Transverse colon (tissue), 4 donors: ENCODE measurements around the gene BCL6B. TPM values are rescaled to one million over a fixed set of nuclear protein-coding genes. Genes with fewer than 3 reads are reported as not detected.
A peak's percentile ranks its signal among the peaks of the same experiment; 100 is the strongest.
"Not testable (repeated sequence)": the region's sequence is repeated elsewhere in the genome, so short reads cannot be mapped to it uniquely, and the experiment has no call there.

Source experiments
- DNase-seq: peaks from one replicate; pipeline ENCODE4 v3.0.0-alpha.2; 2019
- H3K27ac ChIP-seq, 4 donors: fragments of 200-600 bp; sonication (generic); 2 replicates each; pipeline ENCODE4 v1.5.1; 2016 to 2018; ENCODE audit warnings: inconsistent platforms in 4 of 4
- H3K27me3 ChIP-seq: fragments of 200-600 bp; sonication (generic); 2 replicates; pipeline ENCODE4 v1.5.1; 2017; ENCODE audit warnings: inconsistent platforms
- H3K36me3 ChIP-seq, 4 donors: fragments of 200-600 bp; sonication (generic); 2 replicates each; pipeline ENCODE4 v1.5.1; 2017 to 2019; ENCODE audit warnings: inconsistent platforms in 4 of 4
- H3K4me1 ChIP-seq, 4 donors: fragments of 200-600 bp; sonication (generic); 2 replicates each; pipeline ENCODE4 v1.5.1; 2017 to 2020; ENCODE audit warnings: inconsistent platforms in 4 of 4
- H3K4me3 ChIP-seq, 4 donors: fragments of 200-600 bp; sonication (generic); 1 replicate in 1 of 4; 2 replicates in 3 of 4; pipeline versions ENCODE4 v1.5.1 to v1.6.1; 2017 to 2019; ENCODE audit warnings: inconsistent platforms in 4 of 4
- H3K9me3 ChIP-seq, 2 donors: fragments of 200-600 bp; sonication (generic); 2 replicates each; pipeline ENCODE4 v1.5.1; 2017 to 2019; ENCODE audit warnings: inconsistent platforms in 2 of 2
- EP300 ChIP-seq: sonication (generic); formaldehyde crosslinking; IDR thresholded peaks from one replicate; pipeline ENCODE4 v1.6.1; 2017; ENCODE audit warnings: antibody characterized with exemption, low read depth
- POLR2A ChIP-seq: fragments of 450-650 bp; IDR thresholded peaks from one replicate; pipeline ENCODE4 v1.6.1; 2016; ENCODE audit warnings: antibody characterized with exemption, mild to moderate bottlenecking, moderate library complexity
- POLR2AphosphoS5 ChIP-seq, 3 donors: sonication (generic); formaldehyde crosslinking; IDR thresholded peaks; one replicate each; pipeline ENCODE4 v1.6.1; 2016; ENCODE audit warnings: antibody characterized with exemption in 3 of 3
- WGBS, 2 donors: methylation state at CpG; one replicate each; pipeline ENCODE4 v1.1.5; 2018; ENCODE audit warnings: low coverage in 1 of 2; 5-methylcytosine and 5-hydroxymethylcytosine counted together
- in situ Hi-C, 4 donors: fragments of 200-750 bp; cut with MboI; loops; one replicate each; pipeline versions ENCODE4 v1.15.0 to v1.15.1; 2017; ENCODE audit warnings: low sequenced_read_pairs in 3 of 4, low pct_ligation_motif_present in 1 of 4, low pct_unique_long_range_greater_than_20kb in 1 of 4
- intact Hi-C: fragments of 100-400 bp; cut with DNase I; formaldehyde crosslinking; loops from one replicate; pipeline ENCODE4 v1.15.1; 2023; ENCODE audit warnings: low total_unique reads
- total RNA-seq, 4 donors: library from RNA; depleted of rRNA; stranded (reverse); fragments of >200 nt; gene quantifications; one replicate each; pipeline ENCODE4 v1.1.0, GENCODE V29; 2016
- TF ChIP-seq, protein P1 (sequence below), 5 experiments: fragments of 200-600 bp in 3 of 5; fragments of 450-650 bp in 2 of 5; sonication (generic) in 3 of 5; IDR thresholded peaks; 1 replicate in 2 of 5; 2 replicates in 3 of 5; pipeline ENCODE4 v1.5.1; 2016 to 2017; ENCODE audit warnings: antibody characterized with exemption in 5 of 5, inconsistent platforms in 3 of 5, mild to moderate bottlenecking in 2 of 5, moderate library complexity in 1 of 5

The BCL6B gene, protein sequence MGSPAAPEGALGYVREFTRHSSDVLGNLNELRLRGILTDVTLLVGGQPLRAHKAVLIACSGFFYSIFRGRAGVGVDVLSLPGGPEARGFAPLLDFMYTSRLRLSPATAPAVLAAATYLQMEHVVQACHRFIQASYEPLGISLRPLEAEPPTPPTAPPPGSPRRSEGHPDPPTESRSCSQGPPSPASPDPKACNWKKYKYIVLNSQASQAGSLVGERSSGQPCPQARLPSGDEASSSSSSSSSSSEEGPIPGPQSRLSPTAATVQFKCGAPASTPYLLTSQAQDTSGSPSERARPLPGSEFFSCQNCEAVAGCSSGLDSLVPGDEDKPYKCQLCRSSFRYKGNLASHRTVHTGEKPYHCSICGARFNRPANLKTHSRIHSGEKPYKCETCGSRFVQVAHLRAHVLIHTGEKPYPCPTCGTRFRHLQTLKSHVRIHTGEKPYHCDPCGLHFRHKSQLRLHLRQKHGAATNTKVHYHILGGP
- total RNA-seq: 1 to 10 TPM in 1 of 4 donors, under 1 TPM in 2, not detected in 1; 0.32 to 1.8 (median 0.82) TPM

DNA sequence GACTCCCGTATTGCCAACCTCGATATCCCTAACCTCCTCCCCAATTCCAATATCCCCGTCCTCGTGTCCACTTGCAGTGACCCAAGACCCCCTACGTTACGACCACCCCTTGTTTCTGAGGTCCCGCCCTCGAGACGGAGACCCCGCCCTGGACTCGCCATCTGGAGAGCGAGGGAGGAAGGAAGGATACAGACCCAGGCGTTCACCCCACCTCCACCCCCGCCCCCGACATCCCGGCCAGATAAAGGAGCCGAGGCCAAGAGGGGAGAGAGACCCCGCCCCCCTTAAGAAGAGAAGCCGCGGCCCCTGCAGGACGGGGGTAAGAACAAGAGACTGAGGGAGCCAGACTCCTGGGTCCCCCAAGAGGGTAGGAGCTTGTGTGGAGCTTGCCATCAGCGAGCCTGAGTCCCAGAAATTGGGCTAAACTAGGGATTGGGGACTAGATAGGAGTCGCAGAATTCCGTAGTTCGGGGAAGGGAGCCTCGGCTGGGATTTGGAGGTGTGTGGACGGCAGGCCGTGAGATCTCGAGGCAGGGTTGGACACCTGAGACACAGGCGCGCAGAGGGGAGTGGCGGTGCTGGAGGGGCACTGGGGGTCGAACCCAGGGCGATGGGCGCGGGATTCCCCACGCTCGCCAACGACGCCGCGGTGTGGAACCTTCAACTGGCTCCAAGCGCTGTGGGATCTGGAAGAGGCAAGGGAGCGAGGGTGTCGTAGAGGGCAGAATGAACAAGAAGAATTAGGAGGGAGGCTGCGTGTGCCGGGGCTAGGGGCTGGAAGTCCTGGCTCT, at the start of gene BCL6B:
BCL6B (plus strand) TSS at position 270 of the 791 bp plus-strand sequence. CDS start 622 bp downstream, outside the sequence.
- Histone ChIP-seq H3K4me3 (peak within 1 kb of the TSS in 3 of 4 donors; percentile 1 to 31 (median 21)), H3K4me1 (peaks cover 11 to 31% (median 26%) of the 10 kb centered on the region in 4 donors), H3K27me3 (peaks cover 12% of the 10 kb centered on the region), H3K36me3 (no peaks in the 10 kb centered on the region), H3K27ac (peak within 1 kb of the TSS; percentile 56 to 69 (median 66)), H3K9me3 (no peaks in the 10 kb centered on the region)
- TF ChIP-seq, protein P1, sequence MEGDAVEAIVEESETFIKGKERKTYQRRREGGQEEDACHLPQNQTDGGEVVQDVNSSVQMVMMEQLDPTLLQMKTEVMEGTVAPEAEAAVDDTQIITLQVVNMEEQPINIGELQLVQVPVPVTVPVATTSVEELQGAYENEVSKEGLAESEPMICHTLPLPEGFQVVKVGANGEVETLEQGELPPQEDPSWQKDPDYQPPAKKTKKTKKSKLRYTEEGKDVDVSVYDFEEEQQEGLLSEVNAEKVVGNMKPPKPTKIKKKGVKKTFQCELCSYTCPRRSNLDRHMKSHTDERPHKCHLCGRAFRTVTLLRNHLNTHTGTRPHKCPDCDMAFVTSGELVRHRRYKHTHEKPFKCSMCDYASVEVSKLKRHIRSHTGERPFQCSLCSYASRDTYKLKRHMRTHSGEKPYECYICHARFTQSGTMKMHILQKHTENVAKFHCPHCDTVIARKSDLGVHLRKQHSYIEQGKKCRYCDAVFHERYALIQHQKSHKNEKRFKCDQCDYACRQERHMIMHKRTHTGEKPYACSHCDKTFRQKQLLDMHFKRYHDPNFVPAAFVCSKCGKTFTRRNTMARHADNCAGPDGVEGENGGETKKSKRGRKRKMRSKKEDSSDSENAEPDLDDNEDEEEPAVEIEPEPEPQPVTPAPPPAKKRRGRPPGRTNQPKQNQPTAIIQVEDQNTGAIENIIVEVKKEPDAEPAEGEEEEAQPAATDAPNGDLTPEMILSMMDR (IDR thresholded peaks at IDR 0.05): no peak
- TF ChIP-seq POLR2A (no peak), POLR2AphosphoS5 (IDR thresholded peaks at IDR 0.05) (no peak), EP300 (no peak)
- DNase-seq: no peak
- in situ Hi-C loops (loop anchor here in 2 of 4 donors (25.0 kb wide), 2 partner anchors 361 to 386 kb away; partner anchors contain the start of genes C17orf100 (in 1 of the 2), KIAA0753 (in 1 of the 2), MED31 (in 1 of the 2) and TXNDC17 (in 1 of the 2)), intact Hi-C loops (no loop called here)
- 24% methylated on average over 47 of the region's 47 CpGs; no CpG with 5 or more reads in 1 of the 2 donors for WGBS, 2 donors

DNA sequence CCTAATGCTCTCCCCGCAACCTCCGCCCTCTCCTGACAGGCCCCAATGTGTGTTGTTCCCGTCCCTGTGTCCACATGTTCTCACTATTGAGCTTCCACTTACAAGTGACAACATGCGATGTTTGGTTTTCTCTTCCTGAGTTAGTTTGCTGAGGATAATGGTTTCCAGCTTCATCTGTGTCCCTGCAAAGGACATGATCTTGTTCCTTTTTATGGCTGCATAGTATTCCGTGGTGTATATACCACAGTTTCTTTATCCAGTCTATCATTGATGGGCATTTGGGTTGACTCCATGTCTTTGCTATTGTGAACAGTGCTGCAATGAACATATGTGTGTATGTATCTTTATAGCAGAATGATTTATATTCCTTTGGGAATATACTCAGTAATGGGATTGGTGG, 43.4 kb upstream of the BCL6B start:
- DNase-seq, H3K27ac ChIP-seq, H3K27me3 ChIP-seq, in situ Hi-C loops, intact Hi-C loops, H3K36me3 ChIP-seq, H3K4me1 ChIP-seq, H3K4me3 ChIP-seq, H3K9me3 ChIP-seq: not testable (repeated sequence)
- WGBS, 2 donors: 95 to 98% methylated on average over 5 of the region's 5 CpGs

DNA sequence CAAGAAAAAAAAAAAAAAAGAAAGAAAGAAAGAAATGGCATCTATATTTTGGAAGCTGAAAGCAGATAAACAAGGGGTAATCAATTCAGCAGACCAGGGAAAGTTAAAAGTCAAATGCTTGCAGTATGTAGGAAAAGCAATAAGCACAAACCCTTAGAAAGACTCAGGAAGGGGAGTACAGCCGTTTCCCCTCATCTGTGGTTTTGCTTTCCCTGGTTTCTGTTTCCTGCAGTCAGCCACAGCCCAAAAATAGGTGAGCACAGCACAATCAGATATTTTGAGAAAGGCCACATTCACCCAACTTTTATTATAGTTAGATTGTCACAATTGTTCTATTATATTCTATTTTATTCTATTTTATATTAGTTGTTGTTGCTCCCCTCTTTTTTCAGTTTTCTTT, 41.4 kb upstream of the BCL6B start:
- 46 to 71% methylated on average over 1 of the region's 1 CpG for WGBS, 2 donors
- Histone ChIP-seq H3K27ac (no peak overlapping the region), H3K36me3 (no peaks in the 10 kb centered on the region), H3K27me3 (no peaks in the 10 kb centered on the region), H3K4me3 (no peak overlapping the region), H3K9me3 (no peaks in the 10 kb centered on the region), H3K4me1 (no peaks in the 10 kb centered on the region)
- no peak for DNase-seq
- in situ Hi-C loops: loop anchor here in 1 of 4 donors (10.0 kb wide), 1 partner anchor 57 kb away; no protein-coding TSS in a partner anchor
- TF ChIP-seq, protein P1 (IDR thresholded peaks at IDR 0.05): no peak
- TF ChIP-seq POLR2A (no peak), EP300 (no peak), POLR2AphosphoS5 (IDR thresholded peaks at IDR 0.05) (no peak)
- intact Hi-C loops: no loop called here

DNA sequence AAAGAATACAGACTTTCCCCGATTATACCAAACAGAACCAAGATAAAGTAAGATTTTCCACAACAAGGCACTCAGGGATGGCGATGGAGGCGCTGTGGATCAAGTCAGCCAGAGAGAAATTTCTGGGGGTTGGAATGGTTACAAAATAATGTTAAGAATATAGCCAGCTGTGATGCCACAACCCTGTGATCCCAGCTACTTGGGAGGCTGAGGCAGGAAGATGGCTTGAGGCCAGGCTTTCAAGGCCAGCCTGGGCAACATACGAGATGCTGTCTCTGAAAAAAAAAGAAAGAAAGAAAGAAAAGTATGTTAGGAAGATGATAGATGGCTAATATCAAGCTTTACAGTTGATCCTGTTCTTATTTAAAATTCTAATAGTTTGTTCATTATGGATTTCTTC, 37.6 kb upstream of the BCL6B start:
- no peak for DNase-seq
- Histone ChIP-seq H3K9me3 (no peaks in the 10 kb centered on the region), H3K27me3 (no peaks in the 10 kb centered on the region), H3K27ac (no peak overlapping the region), H3K4me1 (no peaks in the 10 kb centered on the region), H3K36me3 (no peaks in the 10 kb centered on the region), H3K4me3 (no peak overlapping the region)
- TF ChIP-seq EP300: no peak
- TF ChIP-seq, protein P1 (IDR thresholded peaks at IDR 0.05): no peak
- TF ChIP-seq POLR2A: no peak
- TF ChIP-seq POLR2AphosphoS5 (IDR thresholded peaks at IDR 0.05): no peak
- in situ Hi-C loops (loop anchor here in 1 of 4 donors (10.0 kb wide), 1 partner anchor 60 kb away; no protein-coding TSS in a partner anchor), intact Hi-C loops (no loop called here)
- 73 to 75% methylated on average over 4 of the region's 4 CpGs for WGBS, 2 donors
